ENCODE data around the gene NOSTRIN.
"Not testable (repeated sequence)": the region's sequence is repeated elsewhere in the genome, so short reads cannot be mapped to it uniquely, and the experiment has no call there.

NOSTRIN gene

GRCh38 chr2:168874368-168875054 lies 72.1 kb downstream of the NOSTRIN start:
- Histone ChIP-seq H2AFZ (ENCODE audit: low read depth) (no peak overlapping the region), H3K27me3 (ENCODE audit: insufficient read depth, low read depth) (no peaks in the 10 kb centered on the region), H3K4me1 (ENCODE audit: low read depth, poor library complexity, severe bottlenecking) (no peaks in the 10 kb centered on the region), H3K9ac (no peak overlapping the region), H3K4me3 (IDR thresholded peaks at IDR 0.05; ENCODE audit: insufficient read depth, low read depth, low read length) (no peak overlapping the region), H3K36me3 (ENCODE audit: insufficient read depth) (no peaks in the 10 kb centered on the region), H3K27ac (no peak overlapping the region), H3K4me2 (no peak overlapping the region), H3K79me2 (ENCODE audit: insufficient read depth, low read depth) (no peaks in the 10 kb centered on the region), H4K20me1 (ENCODE audit: insufficient read depth) (no peaks in the 10 kb centered on the region)
- no peak for TF ChIP-seq CTCF (conservative IDR thresholded peaks at IDR 0.05; ENCODE audit: low read depth, low read length)

- H3K4me3 ChIP-seq (IDR thresholded peaks at IDR 0.05; ENCODE audit: insufficient read depth, low read depth, low read length); H3K36me3 ChIP-seq (ENCODE audit: insufficient read depth); H3K27ac ChIP-seq; H3K9ac ChIP-seq; H3K4me2 ChIP-seq; H2AFZ ChIP-seq (ENCODE audit: low read depth); H4K20me1 ChIP-seq (ENCODE audit: insufficient read depth); H3K79me2 ChIP-seq (ENCODE audit: insufficient read depth, low read depth); H3K27me3 ChIP-seq (ENCODE audit: insufficient read depth, low read depth); H3K4me1 ChIP-seq (ENCODE audit: low read depth, poor library complexity, severe bottlenecking): not testable (repeated sequence)
Measured at GRCh38 chr2:168882163-168882562, 79.7 kb downstream of the NOSTRIN start.

GRCh38 chr2:168884975-168885374 lies 82.5 kb downstream of the NOSTRIN start:
- Histone ChIP-seq H3K4me2 (no peak overlapping the region), H3K4me1 (ENCODE audit: low read depth, poor library complexity, severe bottlenecking) (peaks cover 5% of the 10 kb centered on the region)
- no peak for TF ChIP-seq CTCF (conservative IDR thresholded peaks at IDR 0.05; ENCODE audit: low read depth, low read length)

GRCh38 chr2:168889635-168890005 lies 87.2 kb downstream of the NOSTRIN start:
- Histone ChIP-seq H3K27ac (peak overlapping the region; percentile 3; the same call in 1 of the 2 replicates), H2AFZ (ENCODE audit: low read depth) (peak overlapping the region; percentile 90), H3K27me3 (ENCODE audit: insufficient read depth, low read depth) (no peaks in the 10 kb centered on the region), H4K20me1 (ENCODE audit: insufficient read depth) (no peaks in the 10 kb centered on the region), H3K4me3 (IDR thresholded peaks at IDR 0.05; ENCODE audit: insufficient read depth, low read depth, low read length) (peak overlapping the region; percentile 66), H3K79me2 (ENCODE audit: insufficient read depth, low read depth) (peaks cover 8% of the 10 kb centered on the region; the same call in 1 of the 2 replicates), H3K4me1 (ENCODE audit: low read depth, poor library complexity, severe bottlenecking) (peaks cover 11% of the 10 kb centered on the region), H3K9ac (peak overlapping the region; percentile 59; the same call in 1 of the 2 replicates), H3K36me3 (ENCODE audit: insufficient read depth) (no peaks in the 10 kb centered on the region; the same call in 1 of the 2 replicates), H3K4me2 (peak overlapping the region; percentile 54)
- TF ChIP-seq CTCF (conservative IDR thresholded peaks at IDR 0.05; ENCODE audit: low read depth, low read length): no peak

More at GRCh38 chr2:168884975-168885374, 82.5 kb downstream of the NOSTRIN start:
- Histone ChIP-seq H4K20me1 (ENCODE audit: insufficient read depth) (no peaks in the 10 kb centered on the region), H3K27ac (no peak overlapping the region), H3K9ac (no peak overlapping the region), H3K79me2 (ENCODE audit: insufficient read depth, low read depth) (peaks cover 8% of the 10 kb centered on the region; the same call in 1 of the 2 replicates), H3K4me3 (IDR thresholded peaks at IDR 0.05; ENCODE audit: insufficient read depth, low read depth, low read length) (no peak overlapping the region), H3K27me3 (ENCODE audit: insufficient read depth, low read depth) (no peaks in the 10 kb centered on the region), H3K36me3 (ENCODE audit: insufficient read depth) (no peaks in the 10 kb centered on the region; the same call in 1 of the 2 replicates), H2AFZ (ENCODE audit: low read depth) (no peak overlapping the region)
